GM19455 (cell line): ENCODE data around the gene KRTAP5-6.

Experiments
- ATAC-seq: cut with Tn5 transposase; IDR thresholded peaks from one replicate; pipeline ENCODE4 v1.9.1; 2021; ENCODE audit not compliant: unreplicated experiment

Gene KRTAP5-6

GRCh38 chr11:1732418-1733008 is 35.5 kb downstream of the KRTAP5-6 start:
- ATAC-seq: no peak

- ATAC-seq: no peak
Measured at GRCh38 chr11:1733009-1733715, 36.2 kb downstream of the KRTAP5-6 start.

DNA sequence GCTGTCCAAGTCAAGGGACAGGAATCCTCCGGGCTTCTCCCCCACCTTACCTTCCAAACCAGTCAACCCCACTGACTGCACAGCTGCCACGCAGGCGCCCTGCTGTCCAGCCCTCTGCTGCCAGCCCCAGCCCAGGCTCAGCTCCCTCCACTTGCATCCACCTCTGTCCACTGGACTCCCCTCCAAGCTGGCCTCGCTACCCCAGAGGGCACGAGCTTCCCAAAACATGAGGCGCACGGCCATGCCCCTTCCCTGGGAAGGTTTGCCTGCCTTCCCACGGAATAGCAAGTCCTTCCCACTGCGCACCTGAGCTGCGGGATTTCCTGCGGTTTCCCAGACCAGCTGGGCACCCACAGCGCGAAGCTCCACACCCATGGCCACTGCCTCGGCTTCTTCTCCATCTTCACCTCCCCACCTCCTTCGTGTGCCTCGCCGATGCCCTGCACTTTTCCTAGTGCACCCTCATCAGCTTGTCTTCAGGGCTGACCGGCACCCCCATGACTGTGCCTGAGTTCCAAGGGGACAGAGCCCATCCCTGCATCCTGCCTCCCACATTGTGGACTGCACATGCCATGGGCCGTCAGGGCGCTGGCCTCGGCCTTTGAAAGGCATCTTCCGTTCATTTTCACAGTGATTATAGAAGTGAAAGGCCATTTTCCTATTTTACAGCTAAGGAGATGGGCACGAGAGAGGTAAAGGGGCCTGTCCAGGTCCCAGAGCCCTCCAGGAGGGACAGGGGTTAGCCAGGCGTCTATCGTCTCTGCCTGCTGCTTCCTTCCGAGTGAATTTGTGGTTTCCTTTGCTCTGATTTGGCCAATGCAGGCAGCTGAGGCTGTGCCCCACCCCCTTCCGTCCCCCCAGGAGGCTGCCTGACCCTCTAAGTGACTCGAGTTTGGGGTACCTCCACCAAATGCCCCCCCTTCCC is 37.0 kb downstream of the KRTAP5-6 start:
- ATAC-seq: no peak

- ATAC-seq: no peak
Measured at GRCh38 chr11:1734641-1735081, 37.7 kb downstream of the KRTAP5-6 start.

DNA sequence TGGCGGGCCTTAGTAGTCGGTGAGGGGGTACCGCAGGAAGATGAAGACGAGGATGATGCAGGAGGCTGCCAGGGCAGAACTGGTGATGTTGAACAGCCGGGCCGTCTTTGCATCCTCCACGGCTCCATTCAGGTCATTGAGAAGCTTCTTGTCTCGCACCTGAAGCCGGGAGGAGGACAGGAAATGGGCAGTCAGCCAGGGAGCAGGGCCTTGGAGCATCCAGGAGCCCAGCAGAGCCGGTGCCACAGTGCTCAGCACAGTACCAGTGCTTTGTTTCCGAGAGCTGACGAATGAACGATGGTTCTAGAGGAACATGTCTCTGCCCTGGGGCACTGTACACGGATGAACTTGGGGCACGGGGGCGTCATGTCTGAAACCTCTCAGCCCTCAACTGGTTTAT is 38.3 kb downstream of the KRTAP5-6 start:
- ATAC-seq: no peak

- no peak for ATAC-seq
Measured at GRCh38 chr11:1736447-1736992, 39.5 kb downstream of the KRTAP5-6 start.

GRCh38 chr11:1737080-1737757 is 40.2 kb downstream of the KRTAP5-6 start:
- no peak for ATAC-seq

DNA sequence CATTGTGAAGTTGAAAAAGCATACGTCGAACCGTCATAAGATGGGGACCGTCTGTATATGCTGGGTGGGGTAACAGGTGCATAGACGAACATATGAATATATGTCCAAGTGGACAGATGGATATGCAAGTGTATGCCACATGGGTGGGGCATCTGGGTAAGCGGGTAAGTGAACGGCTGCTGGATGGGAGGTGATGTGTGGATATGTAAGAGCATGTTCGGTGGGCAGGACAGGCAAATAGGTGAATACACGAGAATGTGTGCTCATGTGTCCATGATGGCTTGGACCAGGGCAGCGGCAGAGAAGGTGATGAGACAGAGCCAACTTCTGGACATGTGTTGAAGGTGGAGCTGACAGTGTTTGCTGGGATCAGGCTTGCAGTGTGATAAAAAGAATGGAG is 41.4 kb downstream of the KRTAP5-6 start:
- ATAC-seq: no peak

DNA sequence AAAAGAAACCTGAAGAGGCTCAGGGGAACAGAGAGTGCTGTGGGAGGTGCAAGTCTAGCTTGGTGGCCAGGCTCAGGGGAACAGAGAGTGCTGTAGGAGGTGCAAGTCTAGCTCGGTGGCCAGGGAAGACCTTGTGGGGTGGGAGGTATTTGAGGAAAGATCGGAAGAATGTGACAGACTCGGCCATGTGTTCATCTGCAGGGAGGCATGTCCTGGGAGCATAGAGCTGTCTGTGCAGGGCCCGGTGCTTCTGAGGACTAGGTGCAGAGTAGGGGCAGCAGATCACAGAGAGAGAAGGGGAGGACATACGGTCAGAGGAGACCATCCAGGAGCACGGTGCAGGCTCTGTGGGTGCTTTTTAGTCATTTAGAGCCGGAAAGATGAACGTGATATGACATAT is 42.6 kb downstream of the KRTAP5-6 start:
- no peak for ATAC-seq

DNA sequence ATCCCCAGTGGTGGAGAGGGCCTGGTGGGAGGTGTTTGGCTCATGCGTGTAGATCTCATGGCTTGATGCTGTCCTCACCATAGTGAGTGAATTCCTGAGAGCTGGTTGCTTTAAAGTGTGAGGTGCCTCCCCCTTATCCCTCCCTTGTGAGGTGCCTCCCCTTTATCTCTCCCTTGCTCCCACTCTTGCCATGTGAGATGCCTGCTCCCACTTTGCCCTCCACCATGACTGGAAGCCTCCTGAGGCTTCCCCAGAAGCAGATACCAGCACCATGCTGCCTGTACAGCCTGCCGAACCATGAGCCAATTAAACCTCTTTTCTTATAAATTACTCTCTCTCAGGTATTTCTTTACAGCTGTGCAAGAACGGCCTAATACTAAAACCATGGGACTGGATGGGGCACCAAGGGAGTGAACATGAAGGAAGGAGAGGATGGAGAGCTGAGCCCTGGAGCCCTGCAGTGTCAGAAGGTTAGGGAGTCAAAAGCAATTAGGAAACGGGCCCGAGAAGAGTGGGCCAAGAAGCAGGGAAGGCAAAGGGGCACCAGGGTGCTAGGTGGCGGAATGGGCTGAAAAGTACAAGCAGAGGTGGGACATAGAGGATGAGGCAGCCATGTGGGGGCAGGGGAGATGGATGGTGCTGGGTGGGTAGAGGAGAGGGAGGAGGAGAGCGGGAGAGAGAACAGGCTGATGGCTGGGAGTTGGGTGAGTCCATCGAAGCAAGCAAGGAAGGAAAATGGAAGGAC is 44.0 kb downstream of the KRTAP5-6 start:
- no peak for ATAC-seq

- no peak for ATAC-seq
Measured at GRCh38 chr11:1741741-1742140, 44.7 kb downstream of the KRTAP5-6 start.

DNA sequence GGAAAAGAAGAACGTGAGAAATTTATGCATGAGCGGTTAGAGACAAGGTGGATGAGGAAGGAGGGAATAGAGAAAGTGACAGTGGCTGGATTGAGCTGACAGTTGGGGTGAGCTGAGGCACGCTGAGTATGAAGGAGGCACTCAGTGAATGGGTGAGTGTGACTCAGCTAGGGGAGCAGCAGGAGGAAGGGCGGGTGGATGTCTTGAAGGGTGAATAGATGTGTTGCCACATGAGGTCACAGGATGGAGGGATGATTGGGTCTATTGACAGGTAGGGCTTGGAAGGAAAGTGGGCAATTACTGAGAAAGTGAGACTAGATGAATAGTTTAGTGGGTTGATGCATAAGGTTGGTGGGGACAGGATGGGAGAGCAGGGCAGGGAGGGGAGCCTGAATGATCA is 45.4 kb downstream of the KRTAP5-6 start:
- ATAC-seq: no peak

DNA sequence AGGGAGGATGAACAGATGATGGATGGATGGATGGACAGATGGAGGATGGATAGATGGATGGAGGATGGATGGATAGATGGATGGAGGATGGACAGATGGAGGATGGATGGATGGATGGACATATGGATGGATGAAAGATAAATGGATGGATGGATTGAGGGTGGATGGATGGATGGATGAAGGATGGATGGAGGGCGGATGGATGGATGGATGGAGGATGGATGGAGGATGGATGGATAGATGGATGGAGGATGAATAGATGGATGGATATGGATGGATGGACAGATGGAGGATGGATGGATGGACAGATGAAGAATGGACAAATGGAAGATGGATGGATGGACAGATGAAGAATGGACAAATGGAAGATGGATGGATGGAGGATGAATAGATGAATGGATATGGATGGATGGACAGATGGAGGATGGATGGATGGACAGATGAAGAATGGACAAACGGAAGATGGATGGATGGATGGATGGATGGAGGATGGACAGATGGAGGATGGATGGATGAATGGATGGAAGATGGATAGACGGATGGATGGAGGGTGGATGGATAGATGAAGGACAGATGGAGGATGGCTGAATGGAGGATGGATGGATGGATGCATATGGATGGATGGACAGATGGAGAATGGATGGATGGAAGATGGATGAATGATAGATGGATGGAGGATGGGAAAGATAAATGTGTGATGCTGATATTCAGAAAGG is 46.0 kb downstream of the KRTAP5-6 start:
- no peak for ATAC-seq

DNA sequence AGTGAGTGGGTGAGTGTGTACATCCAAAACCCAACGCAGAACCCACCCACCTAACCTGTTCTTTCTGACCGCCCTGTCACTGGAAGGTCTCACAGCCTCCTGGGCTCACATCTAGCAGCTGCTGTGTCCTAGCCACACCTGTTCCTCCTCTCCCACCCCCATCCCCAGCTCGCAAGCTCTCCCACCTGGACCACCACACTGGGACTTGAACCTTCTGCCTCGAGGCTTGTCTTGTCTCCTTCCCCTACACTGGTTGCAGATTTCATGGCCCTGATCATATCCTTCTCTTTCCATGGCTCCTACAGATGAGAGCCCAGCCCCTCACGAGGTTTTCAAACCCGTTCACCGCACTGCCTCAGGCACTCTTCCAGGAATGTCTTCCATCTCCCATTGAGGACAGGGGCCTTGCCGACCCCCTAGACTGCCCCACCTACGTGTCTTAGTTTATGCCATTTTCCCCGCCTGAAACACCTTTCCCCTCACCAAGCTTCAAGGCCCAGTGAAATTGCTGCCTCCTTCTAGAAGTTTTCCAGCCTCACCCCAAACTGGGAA is 46.7 kb downstream of the KRTAP5-6 start:
- ATAC-seq: no peak

DNA sequence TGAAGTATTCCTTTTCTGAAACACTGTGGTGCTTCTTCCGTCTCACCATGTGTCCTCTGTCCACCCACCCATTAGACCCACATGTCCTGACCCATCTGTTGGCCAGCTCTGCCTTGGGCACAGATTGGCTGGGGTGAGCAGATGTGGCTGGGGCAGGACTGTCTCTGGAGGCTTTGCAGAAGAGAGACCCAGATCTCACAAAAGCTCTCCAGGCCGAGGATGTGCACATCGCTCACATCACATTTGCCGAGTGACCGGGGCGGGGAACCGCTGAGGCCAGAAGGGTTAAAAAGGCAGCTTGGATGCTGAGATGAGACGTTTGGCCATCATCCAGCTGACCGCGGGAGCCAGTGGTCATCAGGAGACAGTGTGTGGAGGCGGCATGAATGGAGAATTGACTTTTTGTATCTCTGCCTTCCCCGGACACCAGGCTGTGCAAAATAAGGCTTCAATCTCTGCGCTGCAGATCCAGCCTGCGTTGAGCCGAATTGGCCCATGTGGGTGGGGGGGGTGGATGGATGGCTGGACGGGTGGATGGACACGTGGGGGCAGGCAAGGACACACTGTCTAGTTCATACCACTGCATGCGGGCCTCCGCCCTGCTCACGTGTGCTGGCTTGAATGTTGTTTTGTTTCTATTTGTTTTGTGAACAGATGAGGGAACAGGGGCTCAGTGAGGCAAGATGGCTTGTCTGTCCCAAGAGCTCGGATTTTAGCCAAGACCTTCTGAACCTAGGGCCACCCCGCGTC is 47.3 kb downstream of the KRTAP5-6 start:
- no peak for ATAC-seq

- ATAC-seq: no peak
Measured at GRCh38 chr11:1744891-1745700, 48.1 kb downstream of the KRTAP5-6 start.

DNA sequence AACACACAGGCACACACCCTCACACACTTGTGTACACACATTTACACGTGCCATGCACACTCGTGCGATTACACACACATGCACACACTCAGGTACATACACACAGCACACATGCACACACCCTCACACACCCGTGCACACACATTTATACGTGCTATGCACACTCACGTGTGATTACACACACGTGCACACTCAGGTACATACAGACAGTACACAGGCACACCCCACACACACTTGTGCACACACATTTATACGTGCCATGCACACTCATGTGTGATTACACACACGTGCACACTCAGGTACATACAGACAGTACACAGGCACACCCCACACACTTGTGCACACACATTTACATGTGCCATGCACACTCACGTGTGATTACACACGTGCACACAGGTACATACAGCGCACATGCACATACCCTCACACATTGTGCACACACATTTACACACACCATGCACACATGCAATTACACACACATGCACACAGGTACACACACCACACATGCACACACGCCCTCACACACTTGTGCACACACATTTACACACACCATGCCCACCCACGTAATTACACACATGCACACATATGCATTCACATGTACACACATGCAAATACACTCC is 48.8 kb downstream of the KRTAP5-6 start:
- ATAC-seq: no peak
